Calu3 (cell line): Measurements from ENCODE around the gene AKAP9. TPM values are rescaled to one million over a fixed set of nuclear protein-coding genes. Genes with fewer than 3 reads are reported as not detected.

Experiments used
- BruUV-seq: library from RNA; stranded (reverse); fragments of 400-500 nt; replicated peaks from 2 replicates; lab custom pipeline; 2021; lab: Mats Ljungman, UMichigan
- CTCF ChIA-PET: fragments of 300-600 bp; sonication (Branson Sonifier 250); formaldehyde crosslinking; loops from one replicate; lab custom pipeline; 2022; ENCODE audit warnings: antibody characterized with exemption; lab: Charles Lee
- DNase-seq: peaks from one replicate; pipeline ENCODE4 v3.0.0; 2022
- H3K27ac Mint-ChIP-seq: one replicate; pipeline ENCODE4 v1.8.0; 2022; ENCODE audit warnings: mixed read lengths; ENCODE audit not compliant: unreplicated experiment
- H3K27me3 Mint-ChIP-seq: one replicate; pipeline ENCODE4 v1.8.0; 2022; ENCODE audit warnings: mixed read lengths; ENCODE audit not compliant: unreplicated experiment
- H3K36me3 Mint-ChIP-seq: one replicate; pipeline ENCODE4 v1.8.0; 2022; ENCODE audit warnings: mild to moderate bottlenecking, moderate library complexity, mixed read lengths; ENCODE audit not compliant: insufficient read depth, unreplicated experiment
- H3K4me1 Mint-ChIP-seq: one replicate; pipeline ENCODE4 v1.8.0; 2022; ENCODE audit warnings: mild to moderate bottlenecking, low read depth, mixed read lengths; ENCODE audit not compliant: unreplicated experiment
- H3K4me3 Mint-ChIP-seq: one replicate; pipeline ENCODE4 v1.8.0; 2022; ENCODE audit warnings: mild to moderate bottlenecking, low read depth, moderate library complexity, mixed read lengths; ENCODE audit not compliant: unreplicated experiment
- H3K9me3 Mint-ChIP-seq: one replicate; pipeline ENCODE4 v1.8.0; 2022; ENCODE audit warnings: low read depth, mixed read lengths; ENCODE audit not compliant: unreplicated experiment
- intact Hi-C: fragments of 100-400 bp; cut with micrococcal nuclease; formaldehyde crosslinking; loops from one replicate; pipeline ENCODE4 v1.10.0; 2022; ENCODE audit not compliant: unreplicated experiment
- total RNA-seq: library from RNA; stranded (reverse); gene quantifications from 2 replicates; pipeline ENCODE4 v1.2.3, GENCODE V29; 2022
- TF ChIP-seq, protein P1 (sequence below): fragments of 200-600 bp; IDR thresholded peaks from one replicate; pipeline ENCODE4 v1.8.0; 2022; ENCODE audit warnings: antibody characterized with exemption; ENCODE audit not compliant: unreplicated experiment

AKAP9 gene
- total RNA-seq, 1 experiment from 2014 or later, result 33.4 TPM

DNA sequence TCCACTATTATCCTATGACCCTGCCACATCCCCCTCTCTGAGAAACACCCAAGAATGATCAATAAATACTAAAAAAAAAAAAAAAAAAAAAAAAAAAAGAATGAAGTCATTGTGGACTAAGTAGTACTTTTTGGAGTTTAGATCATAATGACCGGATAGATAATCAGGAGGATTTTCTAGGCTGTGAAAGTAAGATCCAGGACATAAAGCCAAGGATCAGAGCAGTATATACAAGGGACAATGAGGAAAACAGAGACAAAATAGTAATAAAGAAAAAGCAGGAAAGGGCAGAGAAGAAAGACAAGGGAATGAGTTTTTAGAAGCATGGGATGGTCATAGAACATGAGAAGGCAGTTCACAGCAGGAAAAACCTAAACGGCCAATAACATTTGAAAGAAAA lies 87.6 kb downstream of the AKAP9 start:
- Mint-ChIP-seq H3K36me3 (peaks cover 8% of the 10 kb centered on the region), H3K27ac (no peak overlapping the region)
- CTCF ChIA-PET, result no interaction called here

DNA sequence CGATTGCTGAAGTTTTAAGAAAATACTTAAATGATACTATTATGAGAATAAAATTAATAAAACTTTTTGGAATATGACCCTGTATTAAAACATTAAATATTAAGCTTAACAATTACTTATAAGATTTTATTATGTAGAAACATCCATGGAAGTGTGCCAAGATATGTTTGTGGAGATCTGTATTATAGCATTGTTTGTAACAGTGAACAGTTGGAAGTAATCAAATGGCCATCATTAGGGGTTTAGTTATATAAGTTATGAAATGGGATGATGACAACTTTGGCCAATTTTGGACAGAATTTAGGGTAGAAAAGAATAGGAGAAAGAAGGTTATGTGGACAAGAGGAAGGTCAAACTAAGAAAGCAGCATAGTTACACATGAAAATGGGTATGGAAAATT lies 88.0 kb downstream of the AKAP9 start:
- CTCF ChIA-PET, result no interaction called here
- intact Hi-C loops, result no loop called here
- DNase-seq, result no peak
- Mint-ChIP-seq H3K27ac (no peak overlapping the region), H3K4me3 (no peak overlapping the region), H3K36me3 (peaks cover 8% of the 10 kb centered on the region), H3K9me3 (no peaks in the 10 kb centered on the region), H3K4me1 (no peaks in the 10 kb centered on the region), H3K27me3 (no peaks in the 10 kb centered on the region)
- BruUV-seq, result no TSS peak
- TF ChIP-seq, protein P1, sequence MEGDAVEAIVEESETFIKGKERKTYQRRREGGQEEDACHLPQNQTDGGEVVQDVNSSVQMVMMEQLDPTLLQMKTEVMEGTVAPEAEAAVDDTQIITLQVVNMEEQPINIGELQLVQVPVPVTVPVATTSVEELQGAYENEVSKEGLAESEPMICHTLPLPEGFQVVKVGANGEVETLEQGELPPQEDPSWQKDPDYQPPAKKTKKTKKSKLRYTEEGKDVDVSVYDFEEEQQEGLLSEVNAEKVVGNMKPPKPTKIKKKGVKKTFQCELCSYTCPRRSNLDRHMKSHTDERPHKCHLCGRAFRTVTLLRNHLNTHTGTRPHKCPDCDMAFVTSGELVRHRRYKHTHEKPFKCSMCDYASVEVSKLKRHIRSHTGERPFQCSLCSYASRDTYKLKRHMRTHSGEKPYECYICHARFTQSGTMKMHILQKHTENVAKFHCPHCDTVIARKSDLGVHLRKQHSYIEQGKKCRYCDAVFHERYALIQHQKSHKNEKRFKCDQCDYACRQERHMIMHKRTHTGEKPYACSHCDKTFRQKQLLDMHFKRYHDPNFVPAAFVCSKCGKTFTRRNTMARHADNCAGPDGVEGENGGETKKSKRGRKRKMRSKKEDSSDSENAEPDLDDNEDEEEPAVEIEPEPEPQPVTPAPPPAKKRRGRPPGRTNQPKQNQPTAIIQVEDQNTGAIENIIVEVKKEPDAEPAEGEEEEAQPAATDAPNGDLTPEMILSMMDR, result no peak

More for the DNA sequence above, 87.6 kb downstream of the AKAP9 start:
- H3K4me3 Mint-ChIP-seq, result no peak overlapping the region
- no TSS peak for BruUV-seq
- H3K4me1 Mint-ChIP-seq, result no peaks in the 10 kb centered on the region
- intact Hi-C loops, result no loop called here
- H3K27me3 Mint-ChIP-seq, result no peaks in the 10 kb centered on the region
- H3K9me3 Mint-ChIP-seq, result no peaks in the 10 kb centered on the region
- TF ChIP-seq, protein P1, result no peak
- DNase-seq, result no peak

DNA sequence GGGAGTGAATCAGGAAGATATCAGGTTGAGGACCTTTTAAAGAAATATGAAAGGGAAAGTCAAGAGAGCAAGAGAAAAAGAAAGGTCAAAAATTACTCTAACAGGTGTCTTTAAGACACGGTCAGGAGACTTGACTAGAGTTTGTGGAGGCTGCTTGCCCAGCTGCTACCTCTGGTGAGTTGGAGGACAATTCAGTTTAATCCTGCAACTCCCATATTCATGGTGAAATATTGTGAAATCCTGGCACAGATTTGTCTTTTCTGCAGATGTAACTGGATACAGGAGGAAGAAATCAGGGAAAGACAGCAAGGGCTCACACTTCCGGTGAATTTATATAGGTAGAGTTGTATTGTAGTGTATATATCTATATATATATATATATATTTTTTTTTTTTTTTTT lies 93.5 kb downstream of the AKAP9 start:
- TF ChIP-seq, protein P1, result no peak
- CTCF ChIA-PET, result no interaction called here
- Mint-ChIP-seq H3K27ac (no peak overlapping the region), H3K4me3 (no peak overlapping the region), H3K4me1 (no peaks in the 10 kb centered on the region), H3K9me3 (no peaks in the 10 kb centered on the region), H3K36me3 (no peaks in the 10 kb centered on the region), H3K27me3 (no peaks in the 10 kb centered on the region)
- no TSS peak for BruUV-seq
- DNase-seq, result no peak
- intact Hi-C loops, result no loop called here

DNA sequence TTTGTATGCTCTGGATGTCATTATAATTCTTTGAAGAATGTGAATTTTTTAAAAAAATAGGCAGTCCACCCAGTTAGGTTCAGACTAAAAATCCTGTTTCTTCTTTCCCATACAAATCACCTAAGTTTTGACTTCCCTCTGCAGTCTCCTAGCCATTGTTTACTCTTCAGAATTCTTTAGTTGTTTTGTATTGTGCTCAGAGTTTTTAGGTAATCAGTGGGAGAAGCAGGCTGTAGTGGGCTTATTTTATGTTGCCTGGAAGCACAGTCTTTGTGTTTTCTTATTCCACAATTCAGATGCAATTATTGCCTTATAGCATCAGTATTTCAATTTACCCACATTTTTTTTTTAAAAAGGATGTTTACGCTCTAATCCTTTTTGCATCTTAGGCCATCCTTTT lies 94.9 kb downstream of the AKAP9 start:
- CTCF ChIA-PET, result no interaction called here
- Mint-ChIP-seq H3K27me3 (no peaks in the 10 kb centered on the region), H3K4me3 (no peak overlapping the region), H3K9me3 (no peaks in the 10 kb centered on the region), H3K4me1 (no peaks in the 10 kb centered on the region), H3K27ac (no peak overlapping the region), H3K36me3 (no peaks in the 10 kb centered on the region)
- TF ChIP-seq, protein P1, result no peak
- no peak for DNase-seq
- intact Hi-C loops, result no loop called here
- BruUV-seq, result no TSS peak
